GM21423 (cell line): ENCODE results near the gene LAP3.

Experiments used
- ATAC-seq: cut with Tn5 transposase; IDR thresholded peaks from one replicate; pipeline ENCODE4 v1.9.1; 2021; ENCODE audit warnings: mild to moderate bottlenecking, moderate library complexity; ENCODE audit not compliant: unreplicated experiment

The LAP3 gene

DNA sequence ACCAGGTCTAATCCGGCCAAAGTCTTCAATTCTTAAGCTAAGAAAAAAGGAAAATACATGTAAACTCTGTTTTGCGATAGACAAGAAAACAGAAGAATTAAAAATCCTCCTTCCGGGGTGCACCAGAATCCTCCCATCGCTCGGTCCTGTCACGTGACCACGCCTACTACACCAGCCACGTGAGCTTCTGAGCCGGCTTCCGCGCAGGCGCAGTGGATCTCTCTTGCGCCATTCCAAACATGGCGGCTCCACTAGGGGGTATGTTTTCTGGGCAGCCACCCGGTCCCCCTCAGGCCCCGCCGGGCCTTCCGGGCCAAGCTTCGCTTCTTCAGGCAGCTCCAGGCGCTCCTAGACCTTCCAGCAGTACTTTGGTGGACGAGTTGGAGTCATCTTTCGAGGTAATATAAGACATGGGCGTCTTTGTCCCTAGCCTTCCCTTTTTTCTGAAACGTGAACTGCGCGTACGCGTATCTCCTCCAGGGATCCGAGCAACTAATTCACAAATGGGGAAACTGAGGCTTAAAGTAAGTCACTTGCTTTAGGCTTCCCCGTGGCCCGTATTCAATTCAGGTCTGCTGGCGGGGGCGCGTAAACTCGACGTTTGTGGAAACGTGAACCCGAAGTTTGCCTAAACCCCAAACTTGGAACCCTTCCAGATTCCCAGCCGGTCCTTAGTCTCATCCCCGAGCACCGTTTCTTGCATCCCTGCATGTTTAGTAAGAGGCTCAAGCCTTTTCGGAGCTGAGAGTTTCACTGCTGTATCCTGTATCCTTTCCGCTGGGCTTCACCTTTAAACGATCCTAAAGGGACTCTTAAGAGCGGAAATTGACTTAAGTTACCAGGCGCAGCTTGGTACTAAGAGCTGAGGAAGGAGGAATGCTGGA lies 37.7 kb downstream of the LAP3 start, which contains the start of gene MED28:
MED28 (plus strand) TSS at position 226 of the 884 bp plus-strand sequence; CDS start at position 240, 14 bp downstream.
- ATAC-seq, result peak; percentile 98

DNA sequence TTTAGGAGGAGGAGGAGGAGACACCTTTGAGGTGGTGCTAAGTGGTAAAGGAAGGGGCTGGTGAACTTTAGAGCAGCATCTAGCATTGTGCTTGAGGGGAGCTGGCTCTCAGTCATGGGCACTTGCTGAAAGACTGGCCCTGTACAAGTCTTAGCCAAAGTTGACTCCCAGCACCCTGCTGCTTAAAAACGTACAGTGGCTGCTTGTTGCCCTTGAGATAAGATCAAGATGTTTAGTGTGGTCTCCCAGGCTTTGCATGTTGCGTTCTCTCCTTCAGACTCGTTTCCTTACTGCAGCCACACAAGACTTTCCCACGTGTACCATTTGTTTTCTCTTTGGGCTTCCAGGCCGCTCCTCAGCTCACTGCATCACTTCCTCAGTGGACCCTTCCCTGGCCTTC lies 39.3 kb downstream of the LAP3 start:
- no peak for ATAC-seq

DNA sequence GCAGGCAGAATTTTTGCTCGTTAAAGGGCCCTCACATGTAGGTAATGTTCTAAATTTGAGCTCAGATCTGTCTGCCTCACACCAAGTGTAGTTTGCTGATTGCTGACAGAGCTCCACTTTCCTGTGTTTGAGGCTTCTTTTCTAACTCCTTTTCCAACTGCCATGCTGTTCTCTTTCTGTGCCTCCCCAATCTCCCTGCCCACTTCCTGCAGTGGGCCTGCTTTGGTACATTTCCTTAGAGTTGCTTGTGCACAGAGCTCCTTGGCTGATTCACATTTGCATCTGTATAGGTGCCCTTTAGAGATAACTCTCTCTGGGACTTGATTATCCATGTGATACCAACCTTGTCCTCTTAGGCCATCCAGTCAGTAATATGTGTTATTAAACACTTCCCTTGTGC lies 41.9 kb downstream of the LAP3 start:
- ATAC-seq, result no peak

DNA sequence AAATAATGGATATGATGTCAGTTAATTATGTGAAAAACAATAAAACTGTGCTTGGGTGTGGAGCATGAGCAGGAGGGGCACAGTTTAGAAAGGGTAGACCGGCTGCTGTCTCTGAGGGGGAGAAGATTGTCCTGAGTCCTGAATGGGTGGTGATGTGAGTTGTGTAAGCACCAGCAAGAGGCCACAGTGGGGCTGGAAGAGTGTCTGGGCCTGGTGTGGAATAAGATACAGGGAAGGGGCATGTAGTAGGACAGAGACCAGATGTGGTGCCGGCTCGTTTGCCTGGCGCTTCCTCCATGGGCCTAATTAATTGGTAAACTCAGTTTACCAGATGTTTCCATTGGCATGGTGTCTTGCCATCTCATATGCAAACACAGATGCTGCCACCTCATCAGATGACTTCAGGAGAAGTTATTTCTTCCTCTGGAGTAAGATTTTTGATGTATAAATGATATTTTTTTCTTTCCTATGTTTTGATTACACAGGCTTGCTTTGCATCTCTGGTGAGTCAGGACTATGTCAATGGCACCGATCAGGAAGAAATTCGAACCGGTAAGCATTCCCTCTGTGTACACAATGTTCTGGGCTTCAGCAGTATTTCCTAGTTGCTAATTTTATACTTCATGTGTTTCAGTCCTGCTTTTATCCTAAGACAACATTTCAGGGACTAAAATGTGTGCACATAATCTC lies 42.6 kb downstream of the LAP3 start:
- ATAC-seq, result no peak

DNA sequence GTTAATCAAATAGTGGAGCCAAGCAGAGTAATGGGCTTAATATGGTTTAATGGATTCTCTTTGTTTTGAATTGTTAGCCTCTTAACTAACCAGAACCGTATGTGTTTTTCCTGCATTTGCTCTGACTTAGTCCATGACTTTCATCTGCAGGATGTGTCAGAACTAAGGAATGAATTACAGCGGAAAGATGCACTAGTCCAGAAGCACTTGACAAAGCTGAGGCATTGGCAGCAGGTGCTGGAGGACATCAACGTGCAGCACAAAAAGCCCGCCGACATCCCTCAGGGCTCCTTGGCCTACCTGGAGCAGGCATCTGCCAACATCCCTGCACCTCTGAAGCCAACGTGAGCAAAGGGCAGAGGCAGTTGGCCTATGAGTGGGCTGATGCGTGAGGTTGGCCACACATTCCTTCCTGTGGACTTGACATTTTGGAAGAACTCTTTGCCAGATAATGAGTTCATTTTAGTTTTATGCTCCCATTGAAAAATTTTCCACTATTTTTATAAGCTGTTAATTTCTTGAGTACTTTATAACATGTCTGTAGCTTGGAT lies 46.5 kb downstream of the LAP3 start:
- no peak for ATAC-seq

DNA sequence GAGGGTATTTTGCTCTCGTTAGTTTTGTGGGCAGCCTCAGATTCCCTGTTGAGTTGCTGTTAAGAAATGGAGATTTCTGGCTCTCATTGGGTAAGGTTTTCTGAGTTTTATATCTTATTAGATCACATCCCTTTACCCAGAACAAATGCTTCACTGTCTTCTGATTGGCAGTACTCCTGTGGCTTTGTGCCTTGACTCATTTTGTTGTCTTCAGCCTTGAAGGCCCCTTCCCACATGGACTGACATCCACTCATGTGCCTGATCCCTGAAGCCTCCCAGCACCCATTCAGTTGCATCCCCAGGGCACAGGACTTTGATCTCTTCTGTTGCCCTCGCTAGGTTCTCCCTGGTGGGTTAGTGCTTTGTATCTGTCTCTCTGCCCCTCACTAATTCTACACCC lies 47.8 kb downstream of the LAP3 start:
- ATAC-seq, result no peak

DNA sequence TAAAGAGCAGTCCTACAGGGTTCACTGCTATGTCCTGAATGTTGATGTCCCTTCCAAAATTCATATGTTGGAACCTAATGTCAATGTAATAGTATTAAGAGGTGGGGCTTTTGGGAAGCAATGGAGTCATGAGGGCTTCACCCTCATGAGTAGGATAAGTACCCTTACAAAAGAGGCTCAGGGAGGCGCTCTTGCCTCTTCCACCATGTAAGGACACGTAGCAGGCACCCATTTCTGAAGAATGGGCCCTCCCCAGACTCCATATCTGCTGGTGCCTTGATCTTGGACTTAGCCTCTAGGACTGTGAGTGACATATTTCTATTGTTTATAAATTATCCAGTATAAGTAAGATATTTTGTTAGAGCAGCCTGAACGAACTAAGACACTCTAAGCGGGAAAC lies 53.2 kb downstream of the LAP3 start:
- no peak for ATAC-seq

DNA sequence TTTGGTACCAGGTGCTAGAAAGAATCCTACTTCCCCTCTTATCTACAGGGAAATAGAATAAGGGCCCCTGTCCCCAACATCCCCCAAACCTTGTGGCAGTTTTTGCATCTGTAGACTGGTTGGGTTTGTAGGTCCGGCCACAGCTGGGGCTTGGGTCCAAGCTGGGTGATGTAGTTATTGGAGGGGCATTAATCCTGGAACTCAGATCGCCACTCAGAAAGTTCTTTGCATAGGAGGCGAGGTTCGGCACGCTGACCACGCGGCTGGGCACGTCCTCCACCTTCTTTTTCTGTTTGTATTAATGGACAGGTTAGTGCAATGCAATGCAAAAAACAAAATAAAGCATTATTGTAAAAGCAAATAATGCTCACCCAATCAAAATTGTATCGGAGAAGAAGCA lies 56.6 kb downstream of the LAP3 start:
- no peak for ATAC-seq

DNA sequence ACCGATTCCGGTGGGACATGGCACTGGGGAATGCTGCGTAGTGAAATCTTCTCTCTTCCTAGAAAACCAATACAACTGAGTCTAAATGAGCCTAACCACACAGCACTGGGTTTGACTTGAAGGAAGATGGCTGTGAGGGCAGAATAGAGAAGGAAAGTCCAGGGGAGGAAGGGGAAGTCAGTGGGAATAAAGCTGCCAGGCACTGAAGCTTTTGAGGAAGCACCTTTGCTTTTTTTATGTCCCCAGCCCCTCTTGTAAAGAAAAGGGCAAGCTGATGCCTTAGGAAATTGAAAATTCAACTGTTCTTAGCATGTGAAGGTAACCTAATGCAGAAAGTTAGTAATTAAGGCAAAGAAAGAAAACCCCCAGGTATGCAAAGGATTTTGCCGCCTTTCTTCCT lies 58.1 kb downstream of the LAP3 start:
- ATAC-seq, result no peak

DNA sequence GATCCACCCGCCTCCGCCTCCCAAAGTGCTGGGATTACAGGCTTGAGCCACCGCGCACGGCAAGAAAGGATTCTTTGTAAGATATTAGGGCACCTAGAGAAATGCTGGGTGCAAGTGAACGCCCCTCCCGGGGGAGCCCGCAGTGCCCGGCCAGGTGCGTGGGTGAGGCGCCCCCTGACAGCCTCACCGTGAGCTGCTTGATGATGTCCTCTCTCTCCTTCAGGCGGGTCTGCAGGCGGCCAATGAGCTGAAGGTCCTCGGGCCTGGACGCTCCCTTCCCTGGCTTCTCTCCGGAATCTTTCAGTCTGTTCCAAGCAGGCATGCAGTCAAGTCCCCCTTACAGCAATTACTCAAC lies 59.3 kb downstream of the LAP3 start:
- peak; percentile 20 for ATAC-seq

DNA sequence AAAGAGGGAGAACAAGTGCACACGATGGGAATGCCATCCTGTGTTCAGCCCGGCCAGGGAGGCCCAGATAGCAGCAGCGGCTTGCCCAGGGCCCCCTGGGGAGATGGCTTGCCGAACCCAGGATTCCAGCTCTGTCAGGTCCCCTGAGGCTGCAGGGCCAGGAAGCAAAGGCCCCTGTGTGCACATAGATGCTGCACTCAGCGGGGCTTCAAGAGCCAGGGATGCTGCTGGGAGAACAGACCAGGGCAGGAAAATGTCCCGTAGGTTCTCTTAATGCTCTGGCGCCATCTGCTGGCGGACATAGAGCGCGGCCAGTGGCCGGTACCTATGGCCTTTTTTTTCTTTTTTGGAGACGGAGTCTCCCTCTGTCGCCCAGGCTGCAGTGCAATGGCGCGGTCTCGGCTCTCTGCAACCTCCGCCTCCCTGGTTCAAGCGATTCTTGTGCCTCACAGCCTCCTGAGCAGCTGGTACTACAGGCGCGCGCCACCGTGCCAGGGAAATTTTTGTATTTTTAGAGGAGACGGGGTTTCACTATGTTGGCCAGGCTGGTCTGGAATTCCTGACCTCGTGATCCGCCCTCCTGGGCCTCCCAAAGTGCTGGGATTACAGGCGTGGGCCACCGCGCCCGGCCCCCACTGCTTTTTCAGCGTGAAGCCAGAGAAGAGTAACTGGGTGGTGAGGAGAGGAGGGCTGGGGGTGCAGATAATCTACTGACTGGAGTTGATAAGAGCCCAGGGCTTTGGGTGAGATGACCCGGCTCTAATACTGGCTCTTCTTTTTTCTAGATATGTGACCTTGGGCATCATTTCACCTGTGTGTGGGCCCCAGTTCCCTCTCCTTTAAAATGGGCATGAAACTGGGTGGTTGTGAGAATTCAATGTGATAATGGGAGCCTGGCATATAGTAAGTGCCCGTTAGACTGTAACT lies 60.0 kb downstream of the LAP3 start:
- ATAC-seq, result peak; percentile 79

DNA sequence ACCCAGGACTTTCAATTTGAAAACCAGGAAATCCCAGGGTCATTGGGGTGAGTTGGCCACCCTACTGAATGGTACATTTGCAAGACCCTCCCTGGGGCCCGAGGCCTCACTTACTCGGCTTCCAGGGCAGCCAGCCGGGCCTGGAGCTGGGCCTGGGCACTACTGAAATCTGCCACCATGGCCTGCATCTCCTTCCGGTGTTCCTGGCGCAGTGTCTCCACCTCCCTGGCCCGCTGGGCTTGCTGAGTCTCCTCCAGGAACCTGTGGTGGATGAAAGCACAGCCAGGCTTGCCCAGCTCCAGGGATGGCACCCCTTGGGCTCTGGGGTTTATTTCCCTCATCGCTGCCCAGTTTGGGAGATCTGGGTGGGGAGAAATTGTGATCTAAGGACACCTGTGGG lies 62.1 kb downstream of the LAP3 start:
- ATAC-seq, result no peak

DNA sequence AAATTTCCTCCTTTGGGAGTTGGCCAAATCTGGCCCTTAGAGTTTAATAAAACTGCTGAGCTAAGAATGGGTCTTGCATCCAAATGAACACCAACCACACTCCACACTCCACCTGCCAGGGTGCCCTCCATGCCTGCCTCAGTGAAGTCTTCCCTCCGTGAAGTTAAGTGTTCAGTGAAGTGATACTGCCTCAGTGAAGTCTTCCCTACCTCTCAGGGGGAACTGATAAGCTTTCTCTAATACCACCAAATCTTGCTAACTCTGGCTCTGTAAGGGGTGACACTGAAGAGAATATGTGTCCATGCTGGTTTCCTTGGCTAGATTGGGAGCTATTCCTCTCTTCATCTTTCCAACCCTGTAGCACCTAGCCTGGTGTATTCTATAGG lies 65.4 kb downstream of the LAP3 start:
- no peak for ATAC-seq

DNA sequence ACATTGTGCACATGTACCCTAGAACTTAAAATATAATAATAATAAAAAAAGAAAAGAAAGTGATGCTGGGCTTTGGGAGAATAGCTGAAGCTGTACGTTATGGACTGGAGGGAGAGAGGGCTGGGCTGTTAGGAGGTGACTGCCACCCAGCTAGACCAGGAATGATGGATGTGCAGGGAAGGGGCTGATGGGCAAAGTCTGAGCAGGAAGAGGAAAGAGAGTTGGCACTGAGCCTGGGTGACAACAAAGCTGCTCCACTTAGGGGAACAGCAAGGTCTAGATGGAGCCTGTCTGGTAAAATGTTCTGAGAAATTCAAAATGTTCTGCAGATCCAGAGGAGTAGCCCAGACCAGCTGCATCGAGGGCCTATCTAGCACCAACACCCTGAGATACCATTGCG lies 69.7 kb downstream of the LAP3 start:
- ATAC-seq, result no peak

DNA sequence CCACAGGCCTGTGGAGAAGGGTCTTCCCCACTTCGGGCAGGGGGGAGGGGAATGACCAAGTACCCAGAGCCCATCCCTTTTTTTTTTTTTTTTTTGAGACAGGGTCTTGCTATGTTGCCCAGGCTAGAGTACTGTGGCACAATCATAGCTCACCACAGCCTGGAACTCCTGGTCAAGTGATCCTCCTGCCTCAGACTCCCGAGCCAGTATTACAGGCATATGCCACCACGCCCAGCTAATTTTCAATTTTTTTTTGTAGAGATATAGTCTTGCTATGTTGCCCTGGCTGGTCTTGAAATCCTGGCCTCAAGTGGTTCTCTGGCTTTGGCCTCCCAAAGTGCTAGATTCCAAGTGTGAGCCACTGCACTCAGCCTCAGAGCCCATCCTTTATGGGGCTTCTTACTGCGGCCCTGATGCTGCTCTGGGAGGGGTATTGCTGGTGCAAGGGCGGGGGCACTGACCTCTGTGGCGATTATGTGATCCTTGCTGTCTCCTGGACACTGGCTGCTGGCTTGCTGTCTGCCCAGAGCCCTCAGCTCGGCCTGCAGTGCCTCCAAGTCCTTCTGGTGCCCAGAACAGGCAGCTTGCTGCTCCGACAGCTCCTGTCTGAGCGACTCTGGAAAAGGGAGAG lies 70.3 kb downstream of the LAP3 start:
- ATAC-seq, result no peak

DNA sequence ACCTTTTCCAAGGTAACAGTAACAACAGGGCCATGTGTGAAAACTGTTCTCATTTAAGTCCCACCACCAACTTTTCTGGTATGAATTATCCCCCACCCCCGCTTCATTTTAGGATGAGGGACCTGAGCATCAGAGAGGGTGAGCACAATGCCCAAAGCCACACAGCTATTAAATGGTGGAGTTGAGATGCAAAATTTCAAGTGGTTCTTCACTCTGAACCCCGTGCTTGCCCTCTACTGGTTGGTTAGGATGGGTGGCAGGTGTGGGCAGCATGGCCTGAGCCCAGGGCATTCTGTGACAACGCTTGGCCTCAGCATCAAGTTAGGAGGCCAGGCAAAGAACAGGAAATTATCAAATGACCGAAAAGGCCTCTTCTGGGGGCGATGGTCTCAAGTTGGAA lies 70.9 kb downstream of the LAP3 start:
- ATAC-seq, result no peak

DNA sequence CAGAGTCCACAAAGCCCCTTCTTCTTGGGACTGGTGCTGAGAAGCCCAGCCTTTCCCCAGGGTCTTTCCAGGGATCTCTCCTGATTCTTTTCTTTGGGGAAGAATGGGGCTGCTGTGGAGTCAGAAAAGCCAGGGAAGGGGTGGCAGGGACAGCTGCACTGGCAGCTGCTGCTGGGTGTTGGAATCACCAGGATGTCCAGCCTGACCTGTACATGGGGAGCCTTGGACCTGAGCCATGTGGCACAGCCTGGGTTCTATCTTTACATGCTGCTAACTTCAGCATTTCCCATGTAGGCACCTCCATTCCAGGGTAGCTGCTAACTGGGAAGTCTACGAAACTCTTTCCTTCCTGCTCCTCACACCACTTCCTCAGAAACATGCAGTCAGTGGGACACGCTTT lies 73.4 kb downstream of the LAP3 start:
- no peak for ATAC-seq

DNA sequence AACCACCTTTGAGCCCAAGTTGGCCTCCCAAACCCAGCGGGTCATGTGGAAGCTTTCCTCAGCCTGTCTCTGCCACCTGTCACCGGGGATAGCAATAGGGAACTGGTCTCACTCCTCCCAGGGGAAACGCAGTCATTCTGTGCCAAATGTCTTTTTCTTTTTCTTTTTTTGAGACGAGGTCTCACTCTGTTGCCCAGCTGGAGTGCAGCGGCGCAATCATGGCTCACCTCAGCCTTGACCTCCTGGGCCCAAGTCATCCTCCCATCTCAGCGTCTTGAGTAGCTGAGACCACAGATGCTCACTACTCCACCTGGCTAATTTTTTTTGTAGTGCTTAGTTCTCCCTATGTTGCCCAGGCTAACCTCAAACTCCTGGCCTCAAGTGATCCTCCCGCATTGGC lies 77.7 kb downstream of the LAP3 start:
- ATAC-seq, result no peak

DNA sequence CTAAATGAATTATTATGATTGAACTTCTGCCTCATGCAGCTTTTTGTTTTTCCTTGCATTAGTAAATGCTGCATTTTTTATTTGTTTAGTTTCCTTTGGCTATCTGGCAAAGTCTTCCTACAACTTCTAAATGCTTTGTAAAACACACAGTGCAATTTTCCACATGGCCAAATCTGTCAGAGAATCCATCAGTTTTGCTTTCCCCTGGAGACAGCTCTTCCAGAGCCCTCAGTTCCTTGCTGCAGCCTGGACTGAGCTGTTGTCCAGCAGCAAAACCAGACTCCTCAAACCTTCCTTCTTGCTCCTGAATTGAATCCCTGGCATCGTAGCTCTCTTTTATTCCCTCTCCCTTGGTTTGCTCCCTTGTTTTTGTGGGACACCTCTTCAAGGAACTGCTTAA lies 80.1 kb downstream of the LAP3 start:
- ATAC-seq, result no peak
